ENCODE results near the gene ARL6IP5. TPM values are rescaled to one million over a fixed set of nuclear protein-coding genes. Genes with fewer than 3 reads are reported as not detected.
A peak's percentile ranks its signal among the peaks of the same experiment; 100 is the strongest.

The ARL6IP5 gene
- polyA plus RNA-seq, 1 donor: 110 TPM

GRCh38 chr3:69115731-69116130 lies 31.0 kb downstream of the ARL6IP5 start:
- DNase-seq: no peak

- no peak for DNase-seq
These were observed 31.4 kb downstream of the ARL6IP5 start for GRCh38 chr3:69116162-69116561.

- no peak for DNase-seq
These were observed 32.2 kb downstream of the ARL6IP5 start for GRCh38 chr3:69116897-69117296.

- no peak for DNase-seq
These were observed 33.8 kb downstream of the ARL6IP5 start for GRCh38 chr3:69118555-69118954.

- DNase-seq: no peak
These were observed 34.4 kb downstream of the ARL6IP5 start for GRCh38 chr3:69119138-69119537.

- DNase-seq: no peak
These were observed 34.9 kb downstream of the ARL6IP5 start for GRCh38 chr3:69119681-69120080.

GRCh38 chr3:69120879-69121464 lies 36.2 kb downstream of the ARL6IP5 start:
- DNase-seq: peak; percentile 80

- DNase-seq: no peak
These were observed 36.8 kb downstream of the ARL6IP5 start for GRCh38 chr3:69121513-69121912.

GRCh38 chr3:69121950-69122349 lies 37.2 kb downstream of the ARL6IP5 start:
- no peak for DNase-seq

GRCh38 chr3:69122403-69122802 lies 37.7 kb downstream of the ARL6IP5 start, which contains the start of gene LMOD3:
Gene LMOD3 (minus strand): TSS chr3:69122595. CDS start chr3:69122386, 209 bp downstream.
- no peak for DNase-seq

GRCh38 chr3:69126216-69126615 lies 41.5 kb downstream of the ARL6IP5 start:
- DNase-seq: no peak

GRCh38 chr3:69126999-69127398 lies 42.3 kb downstream of the ARL6IP5 start:
- no peak for DNase-seq

- no peak for DNase-seq
These were observed 43.8 kb downstream of the ARL6IP5 start for GRCh38 chr3:69128509-69128908.

GRCh38 chr3:69129531-69129930 lies 44.8 kb downstream of the ARL6IP5 start:
- DNase-seq: no peak

GRCh38 chr3:69130689-69131088 lies 46.0 kb downstream of the ARL6IP5 start:
- DNase-seq: no peak

GRCh38 chr3:69137005-69137404 lies 52.3 kb downstream of the ARL6IP5 start:
- no peak for DNase-seq

GRCh38 chr3:69137412-69137811 lies 52.7 kb downstream of the ARL6IP5 start:
- DNase-seq: no peak

- DNase-seq: no peak
These were observed 56.6 kb downstream of the ARL6IP5 start for GRCh38 chr3:69141313-69141712.

- no peak for DNase-seq
These were observed 57.4 kb downstream of the ARL6IP5 start for GRCh38 chr3:69142090-69142489.

GRCh38 chr3:69142797-69143454 lies 58.2 kb downstream of the ARL6IP5 start:
- DNase-seq: no peak

- DNase-seq: no peak
These were observed 58.9 kb downstream of the ARL6IP5 start for GRCh38 chr3:69143612-69144011.

- no peak for DNase-seq
These were observed 60.0 kb downstream of the ARL6IP5 start for GRCh38 chr3:69144631-69145245.

- DNase-seq: no peak
These were observed 61.0 kb downstream of the ARL6IP5 start for GRCh38 chr3:69145688-69146087.

- no peak for DNase-seq
These were observed 64.8 kb downstream of the ARL6IP5 start for GRCh38 chr3:69149586-69149985.
